Measurements from ENCODE around the gene SLC6A11. TPM values are rescaled to one million over a fixed set of nuclear protein-coding genes. Genes with fewer than 3 reads are reported as not detected.

SLC6A11 gene
- total RNA-seq, 4 donors from 2014 or later = 0.05 TPM; not detected in 3

DNA sequence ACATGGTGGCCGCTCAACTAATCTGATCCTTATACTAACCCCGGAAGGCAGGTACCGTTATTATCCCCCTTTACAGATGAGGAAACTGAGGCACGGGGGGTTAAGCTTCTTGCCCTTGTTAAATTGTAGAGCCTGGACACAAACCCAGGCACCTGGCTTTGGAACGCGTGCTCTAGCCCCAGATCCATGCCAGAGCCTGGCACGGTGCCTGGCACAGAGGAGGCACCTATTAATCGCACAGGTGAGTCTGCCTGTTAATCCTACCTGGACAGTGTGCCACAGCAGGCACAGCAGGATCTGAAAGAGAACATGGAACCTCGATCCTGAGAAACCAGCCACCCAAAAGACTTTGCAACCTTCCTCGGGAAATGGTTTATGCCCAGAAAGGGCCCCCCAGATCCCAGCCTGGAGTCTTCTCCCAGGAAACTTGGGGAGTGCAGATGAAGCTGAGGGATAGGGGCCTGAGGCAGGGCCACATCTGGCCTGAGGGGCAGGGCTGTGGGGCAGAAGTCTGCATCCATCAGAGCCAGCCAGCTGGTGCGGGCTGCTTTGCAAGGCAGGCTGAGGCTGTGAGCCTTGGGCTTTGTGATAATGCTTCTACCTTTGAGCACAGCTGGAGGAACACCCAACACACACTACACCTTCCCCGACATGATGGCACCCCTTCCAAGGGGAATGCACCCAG lies 121.3 kb downstream of the SLC6A11 start:
- H3K4me1 ChIP-seq = peaks cover 0 to 11% (median 4%) of the 10 kb centered on the region in 3 donors
- TF ChIP-seq, protein P1, sequence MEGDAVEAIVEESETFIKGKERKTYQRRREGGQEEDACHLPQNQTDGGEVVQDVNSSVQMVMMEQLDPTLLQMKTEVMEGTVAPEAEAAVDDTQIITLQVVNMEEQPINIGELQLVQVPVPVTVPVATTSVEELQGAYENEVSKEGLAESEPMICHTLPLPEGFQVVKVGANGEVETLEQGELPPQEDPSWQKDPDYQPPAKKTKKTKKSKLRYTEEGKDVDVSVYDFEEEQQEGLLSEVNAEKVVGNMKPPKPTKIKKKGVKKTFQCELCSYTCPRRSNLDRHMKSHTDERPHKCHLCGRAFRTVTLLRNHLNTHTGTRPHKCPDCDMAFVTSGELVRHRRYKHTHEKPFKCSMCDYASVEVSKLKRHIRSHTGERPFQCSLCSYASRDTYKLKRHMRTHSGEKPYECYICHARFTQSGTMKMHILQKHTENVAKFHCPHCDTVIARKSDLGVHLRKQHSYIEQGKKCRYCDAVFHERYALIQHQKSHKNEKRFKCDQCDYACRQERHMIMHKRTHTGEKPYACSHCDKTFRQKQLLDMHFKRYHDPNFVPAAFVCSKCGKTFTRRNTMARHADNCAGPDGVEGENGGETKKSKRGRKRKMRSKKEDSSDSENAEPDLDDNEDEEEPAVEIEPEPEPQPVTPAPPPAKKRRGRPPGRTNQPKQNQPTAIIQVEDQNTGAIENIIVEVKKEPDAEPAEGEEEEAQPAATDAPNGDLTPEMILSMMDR (IDR thresholded peaks at IDR 0.05) = no peak
- TF ChIP-seq POLR2A (IDR thresholded peaks at IDR 0.05) (no peak), EP300 (IDR thresholded peaks at IDR 0.05) (no peak), POLR2AphosphoS5 (IDR thresholded peaks at IDR 0.05) (no peak)
- H3K27ac ChIP-seq = no peak overlapping the region
- no peak overlapping the region for H3K4me3 ChIP-seq
- no peaks in the 10 kb centered on the region for H3K9me3 ChIP-seq
- no peak for ATAC-seq
- H3K36me3 ChIP-seq = no peaks in the 10 kb centered on the region
- 81 to 100% methylated on average over 2 to 4 of the region's 12 CpGs for WGBS, 2 donors (ENCODE audit: low coverage in 1 of 2)
- peaks cover 23% of the 10 kb centered on the region for H3K27me3 ChIP-seq

DNA sequence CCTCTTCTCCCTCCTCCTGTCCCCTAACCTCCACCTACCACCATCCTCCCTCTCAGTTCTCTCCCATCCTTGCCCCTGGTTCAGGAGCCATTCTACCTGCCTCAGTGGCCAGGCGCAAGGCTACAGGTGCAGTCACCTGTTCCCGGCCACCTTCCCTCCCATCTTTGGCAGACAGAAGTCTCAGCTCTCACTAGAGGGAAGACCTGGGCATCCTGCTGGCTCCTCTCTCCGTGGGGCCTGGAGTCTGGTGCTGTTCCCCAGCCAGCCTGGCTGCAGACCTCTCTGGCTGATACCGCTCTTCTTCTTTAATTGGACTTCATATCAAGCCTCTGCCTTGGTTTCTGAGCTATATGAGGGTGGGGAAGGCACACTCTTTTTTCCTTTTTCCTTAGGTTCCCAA lies 123.5 kb downstream of the SLC6A11 start:
- H3K27me3 ChIP-seq = peaks cover 34% of the 10 kb centered on the region
- no peak for TF ChIP-seq POLR2A (IDR thresholded peaks at IDR 0.05)
- TF ChIP-seq EP300 (IDR thresholded peaks at IDR 0.05) = no peak
- no peak for TF ChIP-seq POLR2AphosphoS5 (IDR thresholded peaks at IDR 0.05)
- TF ChIP-seq, protein P1 (IDR thresholded peaks at IDR 0.05) = no peak
- WGBS, 2 donors (ENCODE audit: low coverage in 1 of 2) = 80% methylated on average over 3 of the region's 4 CpGs; no CpG with 5 or more reads in 1 of the 2 donors
- no peaks in the 10 kb centered on the region for H3K9me3 ChIP-seq
- ATAC-seq = no peak
- no peaks in the 10 kb centered on the region for H3K36me3 ChIP-seq
- no peak overlapping the region for H3K27ac ChIP-seq
- no peak overlapping the region for H3K4me3 ChIP-seq
- H3K4me1 ChIP-seq = no peaks in the 10 kb centered on the region

DNA sequence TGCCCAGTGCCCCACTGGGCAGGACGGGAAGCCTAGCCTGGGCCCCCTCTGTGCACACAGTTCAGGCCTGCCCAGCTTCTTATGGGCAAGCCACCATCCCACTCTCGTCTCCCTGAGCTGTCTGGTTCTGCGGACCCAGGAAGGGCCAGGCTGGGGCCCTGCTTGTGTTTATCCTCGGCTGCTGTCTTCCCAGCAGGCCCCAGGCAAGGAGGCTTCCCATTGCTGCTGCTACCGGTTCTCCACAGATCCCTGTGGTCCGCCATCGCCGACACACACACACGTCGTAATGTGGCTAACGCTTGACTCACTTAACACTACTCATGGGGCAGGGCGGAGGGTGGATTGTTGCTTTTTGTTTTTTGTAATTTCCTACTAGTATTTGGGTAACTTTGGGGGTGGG lies 124.1 kb downstream of the SLC6A11 start:
- TF ChIP-seq EP300 (IDR thresholded peaks at IDR 0.05) = no peak
- no peak for TF ChIP-seq POLR2AphosphoS5 (IDR thresholded peaks at IDR 0.05)
- TF ChIP-seq, protein P1 (IDR thresholded peaks at IDR 0.05) = no peak
- TF ChIP-seq POLR2A (IDR thresholded peaks at IDR 0.05) = no peak
- ATAC-seq = no peak
- Histone ChIP-seq H3K27me3 (peaks cover 40% of the 10 kb centered on the region), H3K9me3 (no peaks in the 10 kb centered on the region), H3K36me3 (no peaks in the 10 kb centered on the region), H3K27ac (no peak overlapping the region), H3K4me1 (no peaks in the 10 kb centered on the region), H3K4me3 (no peak overlapping the region)
- WGBS, 2 donors (ENCODE audit: low coverage in 1 of 2) = 51 to 60% methylated on average over 5 to 6 of the region's 12 CpGs

DNA sequence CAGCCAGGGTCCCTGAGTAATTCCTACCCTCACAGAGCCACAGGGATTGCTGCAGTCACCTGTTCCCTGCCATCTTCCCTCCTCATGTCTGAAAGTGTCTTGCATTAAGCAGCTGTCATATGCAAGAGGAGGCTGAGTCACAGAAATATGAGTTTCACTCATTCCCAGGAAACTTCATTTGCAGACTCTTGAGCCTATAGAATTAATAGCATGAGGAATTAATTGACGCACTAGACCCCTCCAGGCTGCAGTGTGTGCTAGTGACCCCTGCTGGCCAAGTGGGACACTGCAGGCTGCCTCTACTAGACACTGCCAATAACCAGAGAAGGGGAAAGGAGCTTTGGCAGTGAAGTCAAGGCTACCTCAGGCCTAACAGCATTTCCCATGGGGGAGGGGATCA lies 125.9 kb downstream of the SLC6A11 start:
- no CpG with 5 or more reads among the region's 1 CpG for WGBS, 2 donors (ENCODE audit: low coverage in 1 of 2)
- Histone ChIP-seq H3K27ac (no peak overlapping the region), H3K36me3 (no peaks in the 10 kb centered on the region), H3K4me3 (no peak overlapping the region), H3K9me3 (no peaks in the 10 kb centered on the region), H3K27me3 (peaks cover 49% of the 10 kb centered on the region), H3K4me1 (no peaks in the 10 kb centered on the region)
- ATAC-seq = no peak
- TF ChIP-seq POLR2A (IDR thresholded peaks at IDR 0.05) = no peak
- TF ChIP-seq, protein P1 (IDR thresholded peaks at IDR 0.05) = peak in 2 of 4 experiments; percentile 24 to 49

DNA sequence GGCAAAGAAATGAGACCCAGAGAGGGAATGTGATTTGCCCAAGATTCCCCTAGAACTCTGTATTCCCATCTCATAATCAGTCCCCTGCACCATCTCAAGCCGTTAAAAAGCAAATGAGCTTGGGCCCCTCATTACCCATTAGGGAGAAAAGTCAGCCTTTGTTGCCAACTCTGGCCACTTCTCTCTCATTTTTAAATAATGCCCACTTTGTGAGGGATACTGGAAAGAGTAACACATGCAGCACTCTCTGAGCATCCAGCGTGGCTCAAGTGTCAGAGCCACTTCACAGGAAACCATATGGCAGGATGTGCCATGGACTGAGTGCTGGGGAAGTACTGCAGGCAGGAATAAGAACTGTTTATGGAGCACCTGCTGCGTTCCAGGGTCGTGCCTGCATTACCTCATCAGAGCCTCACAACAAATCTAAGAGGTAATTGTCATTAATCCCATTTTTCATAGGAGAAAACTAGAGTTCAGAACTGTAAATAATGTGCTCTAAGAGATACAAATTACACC lies 126.7 kb downstream of the SLC6A11 start:
- Histone ChIP-seq H3K4me1 (no peaks in the 10 kb centered on the region), H3K27ac (no peak overlapping the region), H3K27me3 (peaks cover 42% of the 10 kb centered on the region), H3K36me3 (no peaks in the 10 kb centered on the region), H3K9me3 (no peaks in the 10 kb centered on the region), H3K4me3 (no peak overlapping the region)
- WGBS, 2 donors (ENCODE audit: low coverage in 1 of 2) = 65 to 76% methylated on average over 3 to 4 of the region's 4 CpGs
- ATAC-seq = no peak
- TF ChIP-seq POLR2AphosphoS5 (IDR thresholded peaks at IDR 0.05) (no peak), POLR2A (IDR thresholded peaks at IDR 0.05) (no peak), EP300 (IDR thresholded peaks at IDR 0.05) (no peak)
- TF ChIP-seq, protein P1 (IDR thresholded peaks at IDR 0.05) = no peak

Measured in gastroesophageal sphincter (tissue), 4 donors.